Peyer's patch (tissue), 4 donors: ENCODE results near the gene TDG. TPM values are rescaled to one million over a fixed set of nuclear protein-coding genes. Genes with fewer than 3 reads are reported as not detected.
"Not testable (repeated sequence)": the region's sequence is repeated elsewhere in the genome, so short reads cannot be mapped to it uniquely, and the experiment has no call there.

Experiments
- DNase-seq, 3 donors: peaks; one replicate each; pipeline ENCODE4 v3.0.0-alpha.2; 2017 to 2019
- H3K27ac ChIP-seq, 4 donors: fragments of 200-600 bp; sonication (generic); one replicate each; pipeline ENCODE4 v1.5.1; 2016 to 2019
- H3K27me3 ChIP-seq, 2 donors: fragments of 200-600 bp; sonication (generic); one replicate each; pipeline ENCODE4 v1.5.1; 2019
- H3K36me3 ChIP-seq, 3 donors: fragments of 200-600 bp; sonication (generic); one replicate each; pipeline ENCODE4 v1.5.1; 2016 to 2019
- H3K4me1 ChIP-seq, 4 donors: fragments of 200-600 bp; sonication (generic); one replicate each; pipeline ENCODE4 v1.5.1; 2016 to 2019
- H3K4me3 ChIP-seq, 4 donors: fragments of 200-600 bp; sonication (generic); 1 replicate in 3 of 4; 2 replicates in 1 of 4; pipeline ENCODE4 v1.5.1; 2016 to 2019; ENCODE audit warnings: mild to moderate bottlenecking in 1 of 4
- H3K9me3 ChIP-seq, 4 donors: fragments of 200-600 bp; sonication (generic); one replicate each; pipeline ENCODE4 v1.5.1; 2016 to 2019; ENCODE audit warnings: mild to moderate bottlenecking in 1 of 4
- CTCF ChIP-seq, 6 experiments: fragments of 450-650 bp in 4 of 6; fragments of 200-600 bp in 2 of 6; sonication (generic) in 1 of 6; IDR thresholded peaks; one replicate each; pipeline ENCODE4 v1.5.1; 2017 to 2019; ENCODE audit warnings: antibody characterized with exemption in 6 of 6, mild to moderate bottlenecking in 3 of 6, moderate library complexity in 1 of 6
- POLR2A ChIP-seq, 2 donors: fragments of 450-650 bp; IDR thresholded peaks; one replicate each; pipeline ENCODE4 v1.5.1; 2017; ENCODE audit warnings: antibody characterized with exemption in 2 of 2, mild to moderate bottlenecking in 2 of 2, moderate library complexity in 2 of 2
- total RNA-seq, 4 donors: library from RNA; depleted of rRNA; stranded (reverse); fragments of >200 nt; gene quantifications; one replicate each; pipeline ENCODE4 v1.1.0, GENCODE V29; 2016

TDG gene
- total RNA-seq, 4 donors from 2014 or later: 24.5 to 37.0 (median 31.1) TPM

GRCh38 chr12:104010606-104011169, 45.0 kb downstream of the TDG start:
- no peaks in the 10 kb centered on the region for H3K4me1 ChIP-seq
- no peak for TF ChIP-seq POLR2A (IDR thresholded peaks at IDR 0.05)
- no peak for TF ChIP-seq CTCF (IDR thresholded peaks at IDR 0.05)
- no peaks in the 10 kb centered on the region for H3K27me3 ChIP-seq
- no peak overlapping the region for H3K4me3 ChIP-seq
- no peaks in the 10 kb centered on the region for H3K36me3 ChIP-seq
- no peaks in the 10 kb centered on the region for H3K9me3 ChIP-seq
- H3K27ac ChIP-seq: no peak overlapping the region
- DNase-seq: no peak

- TF ChIP-seq POLR2A (IDR thresholded peaks at IDR 0.05): no peak
- no peak for TF ChIP-seq CTCF (IDR thresholded peaks at IDR 0.05)
- H3K4me1 ChIP-seq: no peaks in the 10 kb centered on the region
- no peak overlapping the region for H3K4me3 ChIP-seq
- no peaks in the 10 kb centered on the region for H3K36me3 ChIP-seq
- DNase-seq: no peak
- no peaks in the 10 kb centered on the region for H3K9me3 ChIP-seq
- H3K27ac ChIP-seq: no peak overlapping the region
- H3K27me3 ChIP-seq: no peaks in the 10 kb centered on the region
Measured at GRCh38 chr12:104011253-104011652, 45.6 kb downstream of the TDG start.

GRCh38 chr12:104012331-104012730, 46.7 kb downstream of the TDG start:
- Histone ChIP-seq H3K4me3 (no peak overlapping the region), H3K27ac (no peak overlapping the region), H3K4me1 (no peaks in the 10 kb centered on the region), H3K27me3 (no peaks in the 10 kb centered on the region), H3K36me3 (no peaks in the 10 kb centered on the region), H3K9me3 (no peaks in the 10 kb centered on the region)
- TF ChIP-seq POLR2A (IDR thresholded peaks at IDR 0.05) (no peak), CTCF (IDR thresholded peaks at IDR 0.05) (no peak)
- no peak for DNase-seq

GRCh38 chr12:104021862-104022261, 56.2 kb downstream of the TDG start:
- DNase-seq, H3K36me3 ChIP-seq, H3K27ac ChIP-seq, H3K4me3 ChIP-seq, H3K4me1 ChIP-seq, H3K9me3 ChIP-seq, H3K27me3 ChIP-seq: not testable (repeated sequence)

GRCh38 chr12:104022786-104023185, 57.1 kb downstream of the TDG start:
- Histone ChIP-seq H3K4me3 (no peak overlapping the region), H3K27me3 (no peaks in the 10 kb centered on the region), H3K4me1 (no peaks in the 10 kb centered on the region), H3K27ac (no peak overlapping the region), H3K9me3 (peaks cover 0 to 5% (median 0%) of the 10 kb centered on the region in 4 donors), H3K36me3 (no peaks in the 10 kb centered on the region)
- no peak for DNase-seq
- no peak for TF ChIP-seq POLR2A (IDR thresholded peaks at IDR 0.05)
- no peak for TF ChIP-seq CTCF (IDR thresholded peaks at IDR 0.05)

GRCh38 chr12:104023710-104024109, 58.0 kb downstream of the TDG start:
- Histone ChIP-seq H3K36me3 (no peaks in the 10 kb centered on the region), H3K4me1 (no peaks in the 10 kb centered on the region), H3K27me3 (no peaks in the 10 kb centered on the region), H3K4me3 (no peak overlapping the region), H3K9me3 (peaks cover 0 to 5% (median 0%) of the 10 kb centered on the region in 4 donors), H3K27ac (no peak overlapping the region)
- DNase-seq: no peak
- no peak for TF ChIP-seq POLR2A (IDR thresholded peaks at IDR 0.05)
- TF ChIP-seq CTCF (IDR thresholded peaks at IDR 0.05): no peak
